SK-N-MC (cell line): ENCODE results near the gene REEP5.

Experiments used
- DNase-seq: peaks from one replicate; pipeline ENCODE4 v3.0.0-alpha.2; 2011; ENCODE audit warnings: low read depth, low spot score
- H3K27ac ChIP-seq: fragments of 200-600 bp; sonication (generic); 2 replicates; pipeline ENCODE4 v1.5.1; 2016; ENCODE audit warnings: mixed run types
- H3K36me3 ChIP-seq: fragments of 200-600 bp; sonication (generic); 2 replicates; pipeline ENCODE4 v1.6.1; 2017; ENCODE audit warnings: antibody characterized with exemption, low read length, mixed read lengths; ENCODE audit not compliant: insufficient read depth
- H3K4me3 ChIP-seq: fragments of 200-600 bp; sonication (generic); 2 replicates; pipeline ENCODE4 v1.5.1; 2016
- H3K9ac ChIP-seq: fragments of 200-600 bp; sonication (generic); 2 replicates; pipeline ENCODE4 v1.8.0; 2017; ENCODE audit warnings: mixed run types, mixed read lengths; ENCODE audit not compliant: insufficient read length
- H3K9me3 ChIP-seq: fragments of 200-600 bp; sonication (generic); 2 replicates; pipeline ENCODE4 v1.6.1; 2017; ENCODE audit warnings: low read depth, mild to moderate bottlenecking, antibody characterized with exemption, low read length, moderate library complexity, mixed read lengths
- EZH2 ChIP-seq: fragments of 200-600 bp; sonication (generic); IDR thresholded peaks from one replicate; pipeline ENCODE4 v1.6.1; 2017; ENCODE audit warnings: antibody characterized with exemption
- FOXP2 ChIP-seq: optimal IDR thresholded peaks from 2 replicates; pipeline ENCODE3; 2011; ENCODE audit warnings: mild to moderate bottlenecking, moderate library complexity; ENCODE audit not compliant: insufficient read depth; ENCODE audit errors: extremely low read length, control extremely low read depth
- POLR2AphosphoS5 ChIP-seq: IDR thresholded peaks from 2 replicates; pipeline ENCODE4 v1.6.1; 2012; ENCODE audit warnings: mild to moderate bottlenecking, low read depth, low read length, borderline replicate concordance

The REEP5 gene

DNA sequence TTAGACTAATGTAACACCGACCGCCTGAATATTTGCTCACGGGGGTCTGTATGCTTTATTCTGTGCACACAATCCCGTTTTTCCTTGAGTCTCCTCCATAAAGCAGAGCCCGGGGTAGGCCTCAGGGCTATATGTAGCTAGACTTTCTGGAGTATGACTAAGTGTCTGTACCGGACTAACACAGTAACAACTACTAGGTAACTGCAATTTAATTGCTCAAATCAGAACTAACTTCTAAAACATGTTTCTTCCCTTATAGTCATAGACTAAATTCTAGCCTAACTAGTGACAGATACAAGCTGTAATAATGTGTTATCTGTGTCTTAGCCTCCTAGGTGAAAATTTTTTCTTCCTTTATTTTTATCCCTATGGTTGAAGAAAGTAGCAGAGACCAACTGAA is 2.1 kb downstream of the REEP5 start:
- DNase-seq = no peak
- Histone ChIP-seq H3K4me3 (no peak overlapping the region), H3K36me3 (peaks cover 33% of the 10 kb centered on the region), H3K9ac (peak overlapping the region; percentile 17), H3K27ac (no peak overlapping the region), H3K9me3 (no peaks in the 10 kb centered on the region)
- TF ChIP-seq POLR2AphosphoS5 (no peak), FOXP2 (no peak), EZH2 (no peak)

DNA sequence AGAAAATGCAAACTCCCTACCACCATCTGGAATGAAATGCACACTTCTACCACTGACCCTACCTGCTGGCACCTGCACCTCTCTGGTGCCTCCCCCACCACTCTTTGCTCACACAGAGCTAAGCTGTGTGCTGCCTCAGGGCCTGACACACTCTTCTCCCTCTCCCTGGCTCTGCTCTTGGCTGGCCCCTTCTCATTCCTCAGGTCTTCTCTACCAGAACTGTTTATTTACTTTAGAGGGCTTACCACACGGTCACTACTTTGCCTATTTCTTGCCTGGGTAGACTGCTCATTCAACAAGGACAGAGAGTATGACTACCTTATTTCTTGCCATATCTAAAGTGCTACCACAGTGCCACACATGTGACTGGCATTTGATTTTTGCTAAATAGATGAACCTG is 3.3 kb downstream of the REEP5 start:
- no peak overlapping the region for H3K27ac ChIP-seq
- DNase-seq = no peak
- no peak overlapping the region for H3K9ac ChIP-seq
- no peak overlapping the region for H3K4me3 ChIP-seq
- H3K36me3 ChIP-seq = peaks cover 33% of the 10 kb centered on the region
- no peaks in the 10 kb centered on the region for H3K9me3 ChIP-seq
- TF ChIP-seq POLR2AphosphoS5 = no peak
- TF ChIP-seq EZH2 = no peak
- TF ChIP-seq FOXP2 = no peak

DNA sequence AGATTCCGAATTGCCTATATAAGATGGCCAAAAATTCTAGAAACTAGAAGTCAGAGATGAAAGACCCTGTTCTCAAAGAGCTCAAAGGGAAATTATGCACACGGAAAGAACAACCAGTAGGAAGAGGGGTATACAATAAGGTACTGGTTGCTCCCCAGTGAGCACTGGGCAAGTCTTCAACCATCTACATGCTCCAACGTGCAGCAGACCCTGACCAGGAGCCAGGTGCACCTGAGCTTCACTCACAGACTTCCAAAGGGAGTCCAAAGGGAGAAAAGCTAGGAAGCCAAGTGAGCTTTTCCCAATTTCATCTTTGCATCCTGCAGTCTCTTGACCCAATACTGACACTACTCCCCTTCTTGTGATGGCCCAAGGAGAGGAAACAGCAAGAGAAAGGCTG is 3.9 kb downstream of the REEP5 start:
- Histone ChIP-seq H3K27ac (no peak overlapping the region), H3K9ac (no peak overlapping the region), H3K36me3 (peaks cover 33% of the 10 kb centered on the region), H3K9me3 (no peaks in the 10 kb centered on the region), H3K4me3 (no peak overlapping the region)
- TF ChIP-seq EZH2 = no peak
- no peak for TF ChIP-seq FOXP2
- TF ChIP-seq POLR2AphosphoS5 = no peak
- DNase-seq = no peak

DNA sequence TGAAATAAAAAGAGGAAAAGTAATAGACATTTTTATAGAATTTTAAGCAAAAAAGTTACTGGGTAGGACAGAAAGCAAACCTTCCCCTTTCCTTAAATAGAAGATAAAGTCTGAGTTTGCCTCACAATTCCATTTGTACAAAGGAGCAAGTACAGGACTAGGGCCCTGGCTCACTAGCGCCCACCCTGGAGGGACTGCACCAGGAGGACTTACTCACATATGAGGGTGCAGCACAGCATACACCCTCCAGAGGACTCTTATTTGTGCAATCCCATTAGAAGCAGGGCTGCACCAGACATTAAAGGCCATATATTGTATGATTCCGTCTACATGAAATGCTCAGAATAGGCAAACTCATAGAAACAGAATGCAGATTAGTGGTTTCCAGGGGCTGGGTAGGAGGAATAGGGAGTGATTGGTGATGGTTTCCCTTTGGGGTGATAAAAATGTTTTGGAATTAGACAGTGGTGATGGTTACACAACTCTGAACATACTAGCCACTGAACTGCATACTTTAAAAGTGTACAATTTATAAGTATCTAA is 4.5 kb downstream of the REEP5 start:
- no peak for DNase-seq
- H3K27ac ChIP-seq = no peak overlapping the region
- TF ChIP-seq POLR2AphosphoS5 (no peak), EZH2 (no peak), FOXP2 (no peak)
- peaks cover 33% of the 10 kb centered on the region for H3K36me3 ChIP-seq
- no peak overlapping the region for H3K4me3 ChIP-seq
- H3K9me3 ChIP-seq = no peaks in the 10 kb centered on the region
- H3K9ac ChIP-seq = no peak overlapping the region

DNA sequence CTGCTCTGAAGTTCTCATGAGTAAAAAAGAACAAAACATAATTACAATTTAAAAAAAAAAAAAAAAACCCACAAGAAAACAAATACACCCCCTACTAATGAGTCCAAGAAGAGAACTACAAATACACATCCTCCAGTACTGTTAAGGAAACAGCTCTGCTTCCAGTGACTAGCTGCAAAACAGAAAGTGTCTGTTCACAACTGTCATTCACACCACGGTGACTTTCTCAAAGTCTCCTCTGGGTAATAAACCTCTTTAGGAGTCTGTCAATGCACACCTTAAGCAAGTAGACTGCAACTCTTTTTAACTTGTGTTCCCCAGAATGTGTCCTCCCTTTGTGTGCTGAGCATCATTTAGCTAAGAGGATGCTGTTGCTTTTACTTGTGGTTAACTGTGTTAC is 6.2 kb downstream of the REEP5 start:
- Histone ChIP-seq H3K4me3 (no peak overlapping the region), H3K9ac (no peak overlapping the region), H3K9me3 (no peaks in the 10 kb centered on the region), H3K36me3 (peaks cover 33% of the 10 kb centered on the region), H3K27ac (no peak overlapping the region)
- DNase-seq = no peak
- TF ChIP-seq POLR2AphosphoS5 = no peak
- no peak for TF ChIP-seq FOXP2
- no peak for TF ChIP-seq EZH2

DNA sequence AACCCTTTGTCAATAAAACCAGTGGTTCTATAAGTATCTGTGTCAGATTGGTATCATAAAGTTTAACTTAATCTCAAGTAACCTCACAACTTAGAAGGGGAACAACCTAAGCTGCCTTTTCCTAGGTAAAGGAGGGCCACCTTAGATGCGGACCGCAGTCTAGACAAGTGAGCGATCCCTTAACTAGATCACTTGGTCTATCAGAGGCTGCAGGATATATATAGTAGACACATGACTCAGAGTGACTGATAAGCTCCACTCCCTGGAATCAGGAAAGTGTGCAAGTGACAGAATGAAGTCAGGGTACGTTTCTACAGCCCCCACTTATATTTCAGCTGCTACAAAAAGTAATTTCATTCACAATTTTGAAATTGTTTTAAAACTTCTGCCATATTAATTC is 7.4 kb downstream of the REEP5 start:
- no peak for DNase-seq
- H3K36me3 ChIP-seq = peaks cover 31% of the 10 kb centered on the region
- H3K4me3 ChIP-seq = no peak overlapping the region
- H3K9ac ChIP-seq = no peak overlapping the region
- no peaks in the 10 kb centered on the region for H3K9me3 ChIP-seq
- TF ChIP-seq FOXP2 = no peak
- no peak for TF ChIP-seq POLR2AphosphoS5
- no peak overlapping the region for H3K27ac ChIP-seq

DNA sequence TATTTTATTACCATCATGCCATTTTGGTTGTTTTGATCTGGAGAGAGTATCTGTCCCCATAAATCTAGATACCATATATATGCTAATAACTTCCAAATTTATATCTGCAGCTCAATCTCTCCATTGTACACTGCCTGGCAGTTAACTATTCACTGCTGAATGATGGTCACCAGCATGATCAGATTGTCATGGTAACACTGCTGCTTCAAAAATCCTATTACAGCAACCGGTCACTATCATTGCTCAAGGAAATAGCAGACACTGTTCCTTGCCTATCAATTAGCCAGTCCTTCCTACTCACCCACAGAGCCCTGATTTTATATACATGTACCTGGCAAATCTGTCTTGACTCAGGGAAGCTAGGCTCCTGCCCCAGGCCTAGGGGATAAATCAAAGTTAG is 11.5 kb downstream of the REEP5 start:
- no peak overlapping the region for H3K9ac ChIP-seq
- H3K9me3 ChIP-seq = no peaks in the 10 kb centered on the region
- DNase-seq = no peak
- peaks cover 9% of the 10 kb centered on the region; the same call in 1 of the 2 replicates for H3K36me3 ChIP-seq
- no peak overlapping the region for H3K4me3 ChIP-seq
- TF ChIP-seq FOXP2 (no peak), POLR2AphosphoS5 (no peak), EZH2 (no peak)
- no peak overlapping the region for H3K27ac ChIP-seq

DNA sequence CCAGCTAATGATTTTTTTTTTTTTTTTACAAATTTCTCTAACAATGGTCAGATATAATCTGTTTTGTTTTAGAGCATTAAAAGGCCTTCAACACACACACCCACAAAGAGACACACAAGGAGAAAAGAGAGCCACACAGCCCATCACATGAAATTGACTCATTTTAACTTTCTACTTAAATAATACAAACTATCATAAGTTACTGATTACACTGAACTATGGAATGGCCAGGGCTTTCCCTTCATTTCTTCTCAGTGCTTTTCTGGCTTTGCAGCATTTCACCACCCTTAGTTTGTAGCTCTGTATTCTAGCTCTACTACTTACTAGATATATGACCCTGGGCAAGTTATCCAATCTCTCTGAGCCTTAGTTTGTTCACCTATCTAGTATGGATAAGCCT is 13.2 kb downstream of the REEP5 start:
- H3K36me3 ChIP-seq = peaks cover 9% of the 10 kb centered on the region; the same call in 1 of the 2 replicates
- TF ChIP-seq EZH2 = no peak
- no peak for TF ChIP-seq POLR2AphosphoS5
- no peak for TF ChIP-seq FOXP2

DNA sequence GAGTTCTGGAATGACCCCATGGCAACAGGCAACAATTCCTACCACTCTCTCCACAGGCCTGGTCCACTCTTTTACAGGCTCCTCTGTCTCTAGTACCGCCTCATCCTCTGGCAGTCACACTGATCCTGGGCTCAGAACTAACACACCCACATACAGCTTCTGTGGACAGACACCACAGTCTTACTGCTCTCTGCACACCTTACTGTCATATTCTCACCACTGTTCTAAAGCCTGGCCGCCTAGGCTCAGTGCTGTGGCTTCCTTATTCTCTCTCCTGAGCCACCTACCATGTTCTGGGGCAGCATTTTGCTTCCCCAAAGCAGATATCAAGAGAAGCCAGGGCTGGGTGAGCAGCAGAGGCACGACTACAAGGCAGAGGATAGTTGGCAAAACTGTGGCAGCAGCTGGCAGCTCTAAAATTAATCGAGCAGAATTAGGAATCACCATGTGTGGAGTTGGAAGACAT is 14.8 kb downstream of the REEP5 start:
- no peak overlapping the region for H3K4me3 ChIP-seq
- H3K27ac ChIP-seq = no peak overlapping the region
- H3K9ac ChIP-seq = no peak overlapping the region
- H3K9me3 ChIP-seq = no peaks in the 10 kb centered on the region
- peaks cover 11% of the 10 kb centered on the region for H3K36me3 ChIP-seq
- TF ChIP-seq EZH2 = no peak
- no peak for TF ChIP-seq FOXP2
- no peak for TF ChIP-seq POLR2AphosphoS5
- no peak for DNase-seq

More for the DNA sequence above, 13.2 kb downstream of the REEP5 start:
- H3K4me3 ChIP-seq = no peak overlapping the region
- H3K27ac ChIP-seq = no peak overlapping the region
- DNase-seq = no peak
- no peak overlapping the region for H3K9ac ChIP-seq
- H3K9me3 ChIP-seq = no peaks in the 10 kb centered on the region
